Measurements from ENCODE around the gene PTPRD.
"Not testable (repeated sequence)": the region's sequence is repeated elsewhere in the genome, so short reads cannot be mapped to it uniquely, and the experiment has no call there.

Gene PTPRD

GRCh38 chr9:9041756-9042155 lies 1571.0 kb downstream of the PTPRD start:
- no peak for DNase-seq

- no peak for DNase-seq
Measured at GRCh38 chr9:9033022-9033421, 1579.8 kb downstream of the PTPRD start.

GRCh38 chr9:9016597-9016996 lies 1596.2 kb downstream of the PTPRD start:
- DNase-seq, result no peak

GRCh38 chr9:9004810-9005209 lies 1608.0 kb downstream of the PTPRD start:
- DNase-seq, result peak in 1 of 51 donors; percentile 19

- peak in 23 of 51 donors; percentile 0 to 64 (median 27) for DNase-seq
Measured at GRCh38 chr9:9002826-9003583, 1609.8 kb downstream of the PTPRD start.

- DNase-seq, result no peak
Measured at GRCh38 chr9:8980496-8981013, 1632.2 kb downstream of the PTPRD start.

- no peak for DNase-seq
Measured at GRCh38 chr9:8978334-8978733, 1634.5 kb downstream of the PTPRD start.

GRCh38 chr9:8968350-8968749 lies 1644.5 kb downstream of the PTPRD start:
- not testable (repeated sequence) for DNase-seq

- no peak for DNase-seq
Measured at GRCh38 chr9:8963885-8964284, 1648.9 kb downstream of the PTPRD start.

- DNase-seq, result no peak
Measured at GRCh38 chr9:8962084-8962483, 1650.7 kb downstream of the PTPRD start.

GRCh38 chr9:8961186-8961851 lies 1651.5 kb downstream of the PTPRD start:
- DNase-seq, result no peak

- no peak for DNase-seq
Measured at GRCh38 chr9:8960254-8960653, 1652.5 kb downstream of the PTPRD start.

- DNase-seq, result no peak
Measured at GRCh38 chr9:8958358-8958757, 1654.4 kb downstream of the PTPRD start.

GRCh38 chr9:8955315-8955714 lies 1657.5 kb downstream of the PTPRD start:
- no peak for DNase-seq

- DNase-seq, result no peak
Measured at GRCh38 chr9:8946461-8946860, 1666.3 kb downstream of the PTPRD start.

- DNase-seq, result no peak
Measured at GRCh38 chr9:8943392-8943791, 1669.4 kb downstream of the PTPRD start.

GRCh38 chr9:8940650-8941049 lies 1672.2 kb downstream of the PTPRD start:
- DNase-seq, result no peak

GRCh38 chr9:8926461-8926860 lies 1686.3 kb downstream of the PTPRD start:
- DNase-seq, result no peak

- no peak for DNase-seq
Measured at GRCh38 chr9:8924562-8924961, 1688.2 kb downstream of the PTPRD start.

GRCh38 chr9:8920478-8921183 lies 1692.2 kb downstream of the PTPRD start:
- DNase-seq, result not testable (repeated sequence)

- DNase-seq, result no peak
Measured at GRCh38 chr9:8917956-8918739, 1694.7 kb downstream of the PTPRD start.
